Muscle layer of duodenum (tissue), 2 donors: ENCODE data around the gene ADH1B.
A peak's percentile ranks its signal among the peaks of the same experiment; 100 is the strongest.
"Not testable (repeated sequence)": the region's sequence is repeated elsewhere in the genome, so short reads cannot be mapped to it uniquely, and the experiment has no call there.

Source experiments
- H3K27ac ChIP-seq: one replicate; pipeline ENCODE4 v1.7.0; 2013; ENCODE audit warnings: mild to moderate bottlenecking, low read length
- H3K27me3 ChIP-seq: one replicate; pipeline ENCODE4 v1.7.0; 2013; ENCODE audit warnings: low read depth, mild to moderate bottlenecking, control low read depth, low read length
- H3K36me3 ChIP-seq, 2 donors: one replicate each; pipeline ENCODE4 v1.7.0; 2013; ENCODE audit warnings: low read length in 2 of 2, control low read depth in 1 of 2, mild to moderate bottlenecking in 1 of 2; ENCODE audit not compliant: insufficient read depth in 2 of 2, control insufficient read depth in 1 of 2
- H3K4me1 ChIP-seq, 2 donors: one replicate each; pipeline ENCODE4 v1.7.0; 2013; ENCODE audit warnings: low read length in 2 of 2, mild to moderate bottlenecking in 2 of 2, control low read depth in 1 of 2, moderate library complexity in 1 of 2; ENCODE audit not compliant: insufficient read depth in 2 of 2, control insufficient read depth in 1 of 2
- H3K4me3 ChIP-seq, 2 donors: one replicate each; pipeline ENCODE4 v1.7.0; 2013; ENCODE audit warnings: low read length in 2 of 2, low read depth in 1 of 2, mild to moderate bottlenecking in 1 of 2
- H3K9me3 ChIP-seq, 2 donors: one replicate each; pipeline ENCODE4 v1.7.0; 2013; ENCODE audit warnings: low read length in 2 of 2, control low read depth in 1 of 2, mild to moderate bottlenecking in 1 of 2; ENCODE audit not compliant: control insufficient read depth in 1 of 2
- donor health status: healthy.

The ADH1B gene

DNA sequence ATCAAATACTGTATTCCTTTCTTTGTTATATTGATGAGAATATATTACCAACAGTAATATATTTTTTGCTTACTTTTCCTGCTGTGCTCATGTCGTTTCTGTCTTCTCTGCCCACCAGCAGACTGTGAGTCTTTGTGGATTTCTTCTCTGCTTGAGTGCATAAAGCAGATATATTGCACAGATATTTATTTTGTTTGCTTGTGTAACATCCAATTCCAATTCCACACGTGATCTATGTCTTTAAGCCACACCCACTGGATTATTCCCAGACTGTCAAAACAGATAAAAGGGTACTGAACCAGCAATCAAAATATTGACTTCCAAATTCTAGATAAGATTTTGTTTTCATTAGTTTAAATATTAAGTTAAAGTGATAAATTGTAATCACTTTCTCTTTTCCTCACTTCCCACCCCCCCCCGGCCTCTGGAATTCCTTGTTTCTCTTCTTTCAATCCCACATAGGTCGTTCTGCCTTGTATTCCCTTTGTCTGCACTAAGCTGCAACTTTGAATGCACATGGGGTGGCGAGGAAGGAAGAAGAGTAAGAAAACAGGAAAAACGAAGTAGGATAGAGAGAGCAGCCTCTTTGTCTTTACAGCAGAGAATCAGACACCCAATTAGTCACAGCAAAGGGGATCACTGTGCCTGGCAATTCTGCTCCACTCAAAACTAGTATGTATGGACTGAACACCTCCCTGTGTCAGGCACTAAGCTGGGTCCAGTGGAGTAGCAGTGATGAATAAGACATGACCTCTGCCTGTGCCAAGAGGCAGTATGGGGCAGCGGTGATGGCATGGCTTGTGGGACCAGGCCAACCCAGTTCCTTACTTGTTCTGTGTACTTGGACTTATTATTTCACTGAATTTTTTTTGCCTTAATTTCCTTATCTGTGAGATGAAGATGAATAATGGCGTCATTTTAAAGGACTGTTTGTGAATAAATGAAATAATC lies at the start of gene ADH1B:
TSS of gene ADH1B (minus strand) at position 161 of the 951 bp plus-strand sequence. CDS start at position 91, 70 bp downstream.
- H3K27ac ChIP-seq: peak within 1 kb of the TSS; percentile 42
- peak within 1 kb of the TSS; percentile 43 to 46 for H3K4me3 ChIP-seq
- no peaks in the 10 kb centered on the region for H3K9me3 ChIP-seq
- no peaks in the 10 kb centered on the region for H3K27me3 ChIP-seq
- H3K36me3 ChIP-seq: no peaks in the 10 kb centered on the region
- H3K4me1 ChIP-seq: peaks cover 0 to 15% of the 10 kb centered on the region in 2 donors

DNA sequence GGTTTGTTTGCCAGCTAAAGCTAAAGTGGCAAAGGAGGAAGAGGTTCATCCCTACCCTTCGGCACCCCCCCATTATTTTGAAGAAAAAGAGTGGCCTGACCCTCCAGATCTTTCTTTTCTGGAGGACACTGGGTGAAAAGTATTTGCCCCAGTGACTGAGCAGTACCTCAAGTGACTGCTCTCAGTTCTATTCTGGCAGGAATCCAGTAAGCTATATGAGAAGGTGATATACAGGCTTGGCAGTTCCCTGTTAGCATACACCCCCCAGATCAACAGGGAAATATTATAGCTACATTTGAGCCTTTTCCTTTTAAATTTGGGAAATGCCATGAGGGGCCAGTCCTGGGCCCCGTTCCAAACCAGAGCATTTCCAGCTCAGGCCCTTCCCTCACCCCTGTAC lies 46.6 kb upstream of the ADH1B start:
- not testable (repeated sequence) for H3K27ac ChIP-seq, H3K27me3 ChIP-seq, H3K36me3 ChIP-seq, H3K4me1 ChIP-seq, H3K4me3 ChIP-seq, H3K9me3 ChIP-seq

DNA sequence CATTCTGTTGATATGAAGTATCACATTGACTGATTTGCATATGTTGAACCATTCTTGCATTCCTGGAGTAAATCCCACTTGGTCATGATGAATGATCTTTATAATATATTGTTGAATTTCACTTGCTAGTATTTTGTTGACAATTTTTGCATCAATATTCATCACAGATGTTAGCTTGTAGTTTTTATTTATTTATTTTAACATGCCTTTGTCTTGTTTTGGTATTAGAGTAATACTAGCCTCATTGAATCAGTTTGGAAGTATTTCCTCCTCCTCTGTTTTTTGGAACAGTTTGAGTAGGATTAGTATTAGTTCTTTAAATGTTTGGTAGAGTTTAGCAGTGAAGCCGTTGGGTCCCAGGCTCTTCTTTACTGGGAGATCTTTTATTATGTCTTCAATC lies 45.3 kb upstream of the ADH1B start:
- H3K4me1 ChIP-seq: no peaks in the 10 kb centered on the region
- H3K36me3 ChIP-seq: no peaks in the 10 kb centered on the region
- H3K4me3 ChIP-seq: no peak overlapping the region
- no peak overlapping the region for H3K27ac ChIP-seq
- no peaks in the 10 kb centered on the region for H3K9me3 ChIP-seq
- no peaks in the 10 kb centered on the region for H3K27me3 ChIP-seq

DNA sequence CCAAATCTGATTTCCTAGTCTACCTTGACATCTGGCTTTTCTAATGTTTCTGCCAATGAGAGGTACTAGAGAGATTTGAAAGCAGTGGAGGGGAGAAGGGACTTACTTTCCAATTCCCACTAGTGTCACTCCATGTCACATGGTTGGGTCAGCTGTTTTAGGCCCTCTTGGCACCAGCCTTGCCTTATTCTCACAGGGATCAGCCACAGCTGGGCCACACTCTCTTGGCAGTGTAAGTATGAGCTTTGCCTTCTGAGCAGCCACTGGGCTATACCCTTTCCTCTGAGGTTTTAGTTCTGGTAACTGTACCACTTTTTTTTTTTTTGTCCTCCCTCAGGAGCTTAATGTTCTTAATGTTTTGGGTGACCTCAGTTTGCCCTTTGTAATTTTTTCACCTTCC lies 41.6 kb upstream of the ADH1B start:
- H3K4me1 ChIP-seq: no peaks in the 10 kb centered on the region
- H3K36me3 ChIP-seq: no peaks in the 10 kb centered on the region
- no peaks in the 10 kb centered on the region for H3K9me3 ChIP-seq
- H3K27ac ChIP-seq: no peak overlapping the region
- no peak overlapping the region for H3K4me3 ChIP-seq
- H3K27me3 ChIP-seq: no peaks in the 10 kb centered on the region

DNA sequence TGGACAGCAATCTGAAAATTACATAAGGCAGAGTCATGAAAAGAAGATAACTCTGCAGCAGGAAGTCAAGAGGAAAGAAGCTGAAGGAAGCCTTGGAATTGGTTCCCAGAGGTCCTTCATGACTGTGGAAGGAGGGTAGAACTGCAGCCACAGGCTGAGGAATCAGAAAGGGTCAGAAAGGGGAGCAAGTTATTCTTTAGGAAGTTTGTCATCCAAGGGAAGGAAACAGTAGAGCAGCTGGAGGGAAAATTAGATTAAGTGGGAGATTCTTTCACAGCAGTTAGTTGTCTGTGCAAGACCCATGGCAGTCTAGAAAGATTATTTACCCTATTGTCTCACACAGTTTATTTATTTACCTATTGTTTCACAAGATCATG lies 40.7 kb upstream of the ADH1B start:
- no peak overlapping the region for H3K27ac ChIP-seq
- no peak overlapping the region for H3K4me3 ChIP-seq
- no peaks in the 10 kb centered on the region for H3K9me3 ChIP-seq
- H3K4me1 ChIP-seq: no peaks in the 10 kb centered on the region
- no peaks in the 10 kb centered on the region for H3K27me3 ChIP-seq
- H3K36me3 ChIP-seq: no peaks in the 10 kb centered on the region

DNA sequence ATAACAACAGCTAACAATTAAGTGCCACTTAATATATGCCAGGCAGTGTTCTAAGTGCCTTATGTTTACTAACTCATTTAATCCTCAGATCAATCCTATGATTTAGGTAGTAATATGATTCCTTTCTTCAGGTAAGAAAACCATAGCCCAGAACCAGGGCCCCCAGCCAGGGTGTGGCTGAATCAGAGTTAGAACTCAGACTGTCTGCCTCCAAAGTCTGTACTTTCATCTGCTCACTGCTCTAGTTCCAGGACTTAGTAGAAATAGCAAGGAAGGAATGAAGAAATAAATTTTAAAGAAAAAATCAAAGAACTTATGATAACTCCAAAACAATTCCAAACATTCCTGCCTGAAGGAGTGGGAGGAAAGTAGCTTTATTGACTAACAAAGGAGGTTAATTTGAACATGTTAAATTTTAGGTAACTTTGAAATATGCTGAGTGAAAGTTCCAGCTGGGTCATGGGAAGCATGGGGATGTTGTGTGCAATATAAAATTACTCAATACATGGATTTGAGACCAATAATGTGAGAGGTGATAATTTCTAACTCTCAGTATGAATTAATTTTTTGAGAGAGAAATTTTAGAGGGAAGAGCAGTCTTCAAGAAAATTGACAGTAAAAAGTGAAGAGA lies 40.2 kb upstream of the ADH1B start:
- Histone ChIP-seq H3K27me3 (no peaks in the 10 kb centered on the region), H3K4me3 (no peak overlapping the region), H3K9me3 (no peaks in the 10 kb centered on the region), H3K4me1 (no peaks in the 10 kb centered on the region), H3K27ac (no peak overlapping the region), H3K36me3 (no peaks in the 10 kb centered on the region)

DNA sequence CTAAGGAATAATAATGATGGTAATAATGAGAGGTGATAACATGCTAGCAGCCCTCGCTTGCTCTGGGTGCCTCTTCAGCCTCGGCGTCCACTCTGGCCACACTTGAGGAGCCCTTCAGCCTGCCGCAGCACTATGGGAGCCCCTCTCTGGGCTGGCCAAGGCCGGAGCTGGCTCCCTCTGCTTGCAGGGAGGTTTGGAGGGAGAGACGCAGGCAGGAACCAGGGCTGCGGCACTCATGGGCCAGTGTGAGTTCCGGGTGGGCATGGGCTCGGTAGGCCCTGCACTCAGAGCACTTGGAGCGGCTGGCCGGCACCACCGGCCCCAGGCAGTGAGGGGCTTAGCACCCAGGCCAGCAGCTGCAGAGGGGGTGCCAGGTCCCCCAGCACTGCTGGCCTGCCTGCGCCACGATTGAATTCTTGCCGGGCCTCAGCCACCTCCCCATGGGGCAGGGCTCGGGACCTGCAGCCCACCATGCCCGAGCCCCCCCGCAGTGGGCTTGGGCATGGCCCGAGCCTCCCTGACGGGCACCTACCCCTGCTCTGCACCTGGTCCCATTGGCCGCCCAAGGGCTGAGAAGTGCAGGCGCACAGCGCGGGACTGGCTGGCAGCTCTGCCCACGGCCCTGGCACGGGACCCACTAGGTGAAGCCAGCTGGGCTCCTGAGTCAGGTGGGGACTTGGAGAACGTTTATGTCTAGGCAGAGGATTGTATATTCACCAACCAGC lies 38.4 kb upstream of the ADH1B start:
- Histone ChIP-seq H3K36me3 (no peaks in the 10 kb centered on the region), H3K9me3 (no peaks in the 10 kb centered on the region), H3K27ac (no peak overlapping the region), H3K4me3 (no peak overlapping the region), H3K27me3 (no peaks in the 10 kb centered on the region), H3K4me1 (no peaks in the 10 kb centered on the region)

DNA sequence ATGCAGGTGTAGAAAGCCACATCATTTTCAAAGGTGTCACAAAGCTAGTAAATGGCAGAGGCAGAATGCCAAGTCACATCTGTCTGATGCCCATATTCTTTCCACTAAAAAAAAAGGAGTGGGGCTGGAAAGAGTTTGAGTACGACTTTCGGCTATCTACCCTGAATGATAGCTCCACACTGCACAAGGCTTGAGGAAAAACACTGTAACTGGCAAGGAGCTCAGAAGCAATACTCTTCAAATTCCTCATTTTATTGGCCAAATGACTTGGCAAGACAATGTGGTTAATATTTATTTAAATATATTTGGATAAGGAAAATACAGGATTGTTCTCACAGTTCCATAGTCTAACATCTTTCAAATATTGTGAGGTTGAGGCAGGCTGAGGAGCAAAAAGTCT lies 36.7 kb upstream of the ADH1B start:
- Histone ChIP-seq H3K27ac (no peak overlapping the region), H3K4me1 (no peaks in the 10 kb centered on the region), H3K9me3 (no peaks in the 10 kb centered on the region), H3K4me3 (no peak overlapping the region), H3K36me3 (no peaks in the 10 kb centered on the region), H3K27me3 (no peaks in the 10 kb centered on the region)

DNA sequence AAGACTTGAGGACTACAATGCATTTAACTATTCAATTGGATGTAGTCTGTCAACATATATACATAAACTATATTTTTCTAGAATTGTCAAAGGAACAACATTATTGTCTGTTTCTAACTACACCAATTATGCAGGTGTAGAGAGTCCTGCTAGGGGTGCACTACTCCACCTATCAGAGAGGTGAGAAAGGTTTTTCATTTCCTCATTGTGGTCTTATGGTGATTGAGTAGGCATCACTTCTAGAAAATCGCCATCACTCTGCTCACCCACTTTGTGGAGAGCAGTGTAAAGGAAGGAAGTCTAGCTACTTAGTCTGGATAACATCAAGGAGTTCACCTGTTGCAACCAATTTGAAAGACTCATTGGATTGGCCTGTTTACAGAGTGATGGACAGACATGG lies 35.8 kb upstream of the ADH1B start:
- Histone ChIP-seq H3K4me1 (no peaks in the 10 kb centered on the region), H3K4me3 (no peak overlapping the region), H3K27ac (no peak overlapping the region), H3K27me3 (no peaks in the 10 kb centered on the region), H3K36me3 (no peaks in the 10 kb centered on the region), H3K9me3 (no peaks in the 10 kb centered on the region)

DNA sequence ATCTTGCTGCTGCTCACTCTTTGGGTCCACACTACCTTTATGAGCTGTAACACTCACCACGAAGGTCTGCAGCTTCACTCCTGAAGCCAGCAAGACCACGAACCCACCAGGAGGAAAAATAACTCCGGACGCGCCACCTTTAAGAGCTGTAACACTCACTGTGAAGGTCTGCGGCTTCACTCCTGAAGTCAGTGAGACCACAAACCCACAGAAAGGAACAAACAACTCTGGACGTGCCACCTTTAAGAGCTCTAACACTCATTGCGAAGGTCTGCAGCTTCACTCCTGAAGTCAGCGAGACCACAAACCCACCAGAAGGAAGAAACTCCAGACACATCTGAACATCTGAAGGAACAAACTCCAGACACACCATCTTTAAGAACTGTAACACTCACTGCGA lies 34.9 kb upstream of the ADH1B start:
- not testable (repeated sequence) for H3K27ac ChIP-seq, H3K4me3 ChIP-seq, H3K27me3 ChIP-seq, H3K4me1 ChIP-seq, H3K9me3 ChIP-seq, H3K36me3 ChIP-seq
